ENCODE results near the gene MORN1. TPM values are rescaled to one million over a fixed set of nuclear protein-coding genes. Genes with fewer than 3 reads are reported as not detected.

The MORN1 gene
- polyA plus RNA-seq, 3 donors from 2014 or later: 0.89 to 4.0 (median 3.9) TPM

Other genes with a start within 250 kb of the MORN1 start
- 10 to 100 TPM; 56.7 to 99.6 (median 79.2) TPM for gene FAAP20, start 196.8 kb downstream of the MORN1 start, polyA plus RNA-seq
- gene SKI, start 163.2 kb downstream of the MORN1 start, polyA plus RNA-seq: 1 to 10 TPM in 1 of 3 donors, under 1 TPM in 1, not detected in 1; 0.87 to 1.0 TPM
- gene RER1, start 287 bp upstream of the MORN1 start, polyA plus RNA-seq: 100 to 1,000 TPM; 185 to 216 (median 210) TPM
- gene PEX10, start 21.0 kb upstream of the MORN1 start, polyA plus RNA-seq: 10 to 100 TPM in 1 of 3 donors, 1 to 10 TPM in 2; 9.1 to 18.2 (median 9.3) TPM
- 1 to 10 TPM in 2 of 3 donors, not detected in 1; 2.9 to 5.1 TPM for gene PLCH2, start 84.7 kb upstream of the MORN1 start, polyA plus RNA-seq
- 10 to 100 TPM in 1 of 3 donors, 1 to 10 TPM in 2; 9.1 to 23.3 (median 9.8) TPM for gene PANK4, start 135.0 kb upstream of the MORN1 start, polyA plus RNA-seq
- not detected for gene HES5, start 138.7 kb upstream of the MORN1 start, polyA plus RNA-seq
- gene TNFRSF14, start 164.8 kb upstream of the MORN1 start, polyA plus RNA-seq: 10 to 100 TPM; 62.5 to 75.1 (median 63.8) TPM
- 10 to 100 TPM; 10.0 to 17.1 (median 13.6) TPM for gene PRXL2B, start 195.2 kb upstream of the MORN1 start, polyA plus RNA-seq
- 1 to 10 TPM in 2 of 3 donors, under 1 TPM in 1; 0.93 to 5.1 (median 2.3) TPM for gene MMEL1, start 241.5 kb upstream of the MORN1 start, polyA plus RNA-seq